LNCAP (cell line): ENCODE results near the gene LAMA2.

Source experiments
- CTCF ChIP-seq: fragments of 450-650 bp; IDR thresholded peaks from 2 replicates; pipeline ENCODE4 v1.5.1; 2017; ENCODE audit warnings: mild to moderate bottlenecking

The LAMA2 gene

GRCh38 chr6:129426343-129426742 is 543.4 kb downstream of the LAMA2 start:
- no peak for TF ChIP-seq CTCF

- no peak for TF ChIP-seq CTCF
Measured at GRCh38 chr6:129429956-129430355, 547.0 kb downstream of the LAMA2 start.

- TF ChIP-seq CTCF, result 0 out of 2 replicates have a peak, but pooled peaks have one; percentile 17
Measured at GRCh38 chr6:129432738-129433137, 549.8 kb downstream of the LAMA2 start.

- no peak for TF ChIP-seq CTCF
Measured at GRCh38 chr6:129434091-129434490, 551.2 kb downstream of the LAMA2 start.

GRCh38 chr6:129440691-129441090 is 557.8 kb downstream of the LAMA2 start:
- TF ChIP-seq CTCF, result no peak

GRCh38 chr6:129444683-129445082 is 561.7 kb downstream of the LAMA2 start:
- no peak for TF ChIP-seq CTCF

- TF ChIP-seq CTCF, result no peak
Measured at GRCh38 chr6:129446272-129447197, 563.6 kb downstream of the LAMA2 start.
